Activated CD4-positive, alpha-beta T cell treated with anti-CD3 and anti-CD28 coated beads for 36 hours (primary cell): ENCODE data around the gene HNRNPUL1. TPM values are rescaled to one million over a fixed set of nuclear protein-coding genes. Genes with fewer than 3 reads are reported as not detected.

ENCODE experiments used
- ATAC-seq: fragments of 200-7000 bp; cut with Tn5 transposase; one replicate; pipeline ENCODE4 v1.10.0; 2021; ENCODE audit warnings: mild to moderate bottlenecking, moderate library complexity
- CTCF ChIA-PET: fragments of 350-600 bp; sonication (Branson Sonifier 250); formaldehyde crosslinking; loops from one replicate; lab custom pipeline; 2021; ENCODE audit warnings: antibody characterized with exemption; lab: Charles Lee
- POLR2A ChIA-PET: fragments of 350-600 bp; sonication (Branson Sonifier 250); formaldehyde crosslinking; loops from one replicate; lab custom pipeline; 2021; ENCODE audit warnings: antibody characterized with exemption, inconsistent platforms; lab: Charles Lee
- DNase-seq: peaks from one replicate; pipeline ENCODE4 v3.0.0-alpha.2; 2020
- H3K27ac Mint-ChIP-seq: one replicate; pipeline ENCODE4 v1.8.0; 2021; ENCODE audit warnings: mixed read lengths
- H3K27me3 Mint-ChIP-seq: one replicate; pipeline ENCODE4 v1.8.0; 2021; ENCODE audit warnings: mixed read lengths
- H3K36me3 Mint-ChIP-seq: one replicate; pipeline ENCODE4 v1.8.0; 2021; ENCODE audit warnings: low read depth, mixed read lengths
- H3K4me1 Mint-ChIP-seq: one replicate; pipeline ENCODE4 v1.8.0; 2021; ENCODE audit warnings: mixed read lengths
- H3K4me3 Mint-ChIP-seq: one replicate; pipeline ENCODE4 v1.8.0; 2021; ENCODE audit warnings: mild to moderate bottlenecking, moderate library complexity, mixed read lengths
- H3K9me3 Mint-ChIP-seq: one replicate; pipeline ENCODE4 v1.8.0; 2021; ENCODE audit warnings: low read depth, mixed read lengths
- intact Hi-C, 2 experiments: fragments of 100-400 bp; cut with DNase I in 1 of 2; cut with micrococcal nuclease in 1 of 2; formaldehyde crosslinking; loops; one replicate each; pipeline versions ENCODE4 v1.14.2 to v1.15.1; 2022 to 2024; cut with DNase I, micrococcal nuclease
- total RNA-seq, 2 experiments: library from RNA; stranded (reverse); gene quantifications; one replicate each; pipeline ENCODE4 v1.2.3, GENCODE V29; 2021

HNRNPUL1 gene
- total RNA-seq, 2 experiments from 2014 or later: 263 to 312 TPM

DNA sequence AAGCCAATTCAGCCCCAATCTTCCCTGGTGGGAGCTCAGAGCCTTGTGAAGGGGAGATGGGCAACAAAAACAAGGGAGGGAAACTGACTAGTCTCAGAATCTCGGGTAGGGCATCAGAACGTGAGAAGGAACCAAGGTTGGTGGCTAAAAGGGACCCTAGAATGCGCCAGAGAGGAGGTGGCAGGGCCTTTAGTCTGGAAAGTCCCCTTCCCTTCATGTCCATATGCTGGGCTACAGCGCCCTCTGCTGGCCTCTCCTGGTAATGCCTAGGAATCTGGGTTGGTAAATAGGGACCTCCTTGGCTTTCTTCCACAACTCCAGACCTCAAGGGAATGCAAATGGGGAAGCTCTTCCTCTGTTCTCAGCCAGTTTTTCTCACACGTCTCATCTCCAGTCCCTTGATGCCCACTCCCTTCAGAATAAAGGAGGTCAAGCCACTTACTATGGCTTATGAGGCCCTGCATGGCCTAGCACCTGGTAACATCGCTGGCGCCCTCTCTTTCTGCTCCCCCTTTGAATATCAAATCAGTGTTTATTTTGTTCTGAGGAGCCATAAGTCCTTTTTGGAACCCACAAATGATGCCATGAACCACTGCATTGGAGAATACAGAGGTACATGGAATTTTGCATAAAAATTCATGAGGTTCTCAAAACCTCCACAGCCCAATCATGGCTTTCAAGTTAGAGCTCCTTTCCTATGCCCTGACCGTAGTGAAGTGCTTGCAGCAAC, 44.4 kb downstream of the HNRNPUL1 start:
- peak; percentile 50 for ATAC-seq

DNA sequence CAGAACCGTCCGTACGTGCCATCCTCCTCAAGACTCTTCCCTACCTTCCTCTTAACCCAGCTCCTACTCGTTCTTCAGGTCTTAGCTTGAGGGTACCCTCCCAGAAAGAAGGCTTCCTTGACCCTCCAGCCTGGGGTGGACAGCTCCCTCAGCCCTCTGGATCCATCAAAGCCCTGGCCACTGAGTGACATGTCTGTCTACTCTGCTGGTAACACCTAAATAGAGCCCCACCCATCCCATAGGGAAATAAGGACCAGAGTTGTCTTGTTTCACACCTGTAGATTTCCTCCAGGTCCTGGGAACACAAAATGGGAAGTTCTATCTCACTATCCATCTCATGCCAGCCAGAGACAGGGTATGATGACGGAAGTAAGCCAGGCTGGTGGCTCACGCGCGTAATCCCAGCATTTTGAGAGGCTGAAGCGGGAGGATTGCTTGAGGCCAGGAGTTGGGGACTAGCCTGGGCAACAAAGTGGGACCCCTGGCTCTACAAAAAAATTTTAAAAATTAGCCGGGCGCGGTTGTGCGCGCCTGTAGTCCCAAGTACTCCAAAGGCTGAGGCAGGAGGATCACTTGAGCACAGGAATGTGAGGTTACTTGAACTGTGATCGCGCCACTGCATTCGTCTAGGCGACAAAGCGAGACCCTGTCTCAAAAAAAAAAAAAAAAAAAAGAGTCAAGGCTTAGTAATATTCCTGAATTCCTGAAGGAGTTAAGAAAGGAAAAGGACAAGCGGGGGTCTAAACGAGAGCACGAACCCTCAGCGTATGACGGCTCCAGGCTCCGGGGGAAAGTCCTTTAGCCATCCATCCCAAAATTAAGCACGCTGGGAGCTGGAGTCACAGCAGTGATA, 45.2 kb downstream of the HNRNPUL1 start:
- intact Hi-C loops: loop anchor here (1.0 to 5.0 kb wide), 12 partner anchors 15 to 592 kb away; partner anchors contain the start of genes B9D2 (in 1 of the 2), BCKDHA (in 1 of the 2), COQ8B (in 1 of the 2) and DMAC2 (in 1 of the 2)
- H3K9me3 Mint-ChIP-seq: no peaks in the 10 kb centered on the region
- peak overlapping the region; percentile 91 for H3K4me3 Mint-ChIP-seq
- peak overlapping the region; percentile 97 for H3K27ac Mint-ChIP-seq
- DNase-seq (peak; percentile 41), ATAC-seq (peak; percentile 5)
- peaks cover 35% of the 10 kb centered on the region for H3K36me3 Mint-ChIP-seq
- peaks cover 71% of the 10 kb centered on the region for H3K4me1 Mint-ChIP-seq
- POLR2A ChIA-PET: interaction anchor here (0.6 to 2.8 kb wide), 7 partner anchors 19 to 289 kb away, joined by 3 to 22 read pairs (median 3); partner anchors contain the start of gene HNRNPUL1
- CTCF ChIA-PET: interaction anchor here (0.6 to 3.4 kb wide), 25 partner anchors 8 to 559 kb away, joined by 3 to 36 read pairs (median 4); partner anchors contain the start of genes B9D2 and HNRNPUL1
- no peaks in the 10 kb centered on the region for H3K27me3 Mint-ChIP-seq

More for the DNA sequence above, 44.4 kb downstream of the HNRNPUL1 start:
- peaks cover 39% of the 10 kb centered on the region for H3K36me3 Mint-ChIP-seq
- ChIA-PET POLR2A (interaction anchor here (0.6 to 2.8 kb wide), 6 partner anchors 12 to 288 kb away, joined by 3 to 22 read pairs (median 4); partner anchors contain the start of gene HNRNPUL1), CTCF (interaction anchor here (0.6 to 3.4 kb wide), 37 partner anchors 9 to 651 kb away, joined by 3 to 36 read pairs (median 4); partner anchors contain the start of genes B9D2 and HNRNPUL1)
- H3K27me3 Mint-ChIP-seq: no peaks in the 10 kb centered on the region
- peak; percentile 95 for DNase-seq
- peaks cover 78% of the 10 kb centered on the region for H3K4me1 Mint-ChIP-seq
- no peaks in the 10 kb centered on the region for H3K9me3 Mint-ChIP-seq
- intact Hi-C loops: loop anchor here (1.0 to 5.0 kb wide), 6 partner anchors 46 to 591 kb away; partner anchors contain the start of genes COQ8B (in 1 of the 2) and ITPKC (in 1 of the 2)
- peak overlapping the region; percentile 97 for H3K27ac Mint-ChIP-seq
- peak overlapping the region; percentile 91 for H3K4me3 Mint-ChIP-seq

DNA sequence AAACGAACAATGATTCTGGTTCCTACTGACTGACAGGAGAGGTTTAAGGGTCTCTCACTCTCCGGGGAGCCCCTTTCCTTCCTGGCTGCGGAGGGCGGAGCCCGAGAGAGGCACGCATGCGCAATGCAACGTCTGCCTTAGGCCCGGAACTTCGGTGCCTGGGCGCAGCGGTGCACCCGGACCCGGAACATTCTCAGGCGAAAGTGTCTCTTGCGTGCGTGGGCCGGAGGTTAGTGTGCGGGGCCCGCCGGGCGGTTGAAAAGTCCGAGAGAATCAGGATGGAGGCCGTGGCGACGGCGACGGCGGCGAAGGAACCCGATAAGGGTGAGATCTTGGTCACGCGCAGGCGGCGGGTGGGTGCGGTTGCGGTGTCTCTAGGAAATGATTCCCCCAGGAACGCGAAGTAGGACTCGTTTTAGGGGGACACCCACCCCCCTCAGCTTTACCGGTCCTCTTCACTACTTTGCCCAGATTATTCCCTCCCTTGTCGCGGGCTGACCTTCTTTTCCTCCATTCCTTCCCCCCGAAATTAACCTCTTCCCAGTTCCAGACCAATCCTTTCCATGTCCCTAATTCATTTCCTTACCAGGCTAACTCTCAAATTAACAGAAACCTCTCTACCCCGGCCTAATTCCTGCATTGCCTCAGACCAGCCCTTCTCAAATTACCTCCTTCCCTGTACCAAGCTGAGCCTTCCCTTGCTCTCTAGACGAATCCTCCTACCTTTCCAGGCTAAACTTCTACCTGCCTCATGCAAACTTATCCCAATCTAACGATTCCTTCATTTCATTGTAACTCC, 46.1 kb downstream of the HNRNPUL1 start, which contains the start of gene CCDC97:
Gene CCDC97, plus strand, starts transcription at position 140 of the 799 bp plus-strand sequence. Its CDS starts 139 bp downstream, at position 279.
- ATAC-seq (peak; percentile 66), DNase-seq (peak; percentile 92)
- ChIA-PET CTCF (interaction anchor here (1.0 to 3.4 kb wide), 7 partner anchors 9 to 106 kb away, joined by 3 to 36 read pairs (median 4); no protein-coding TSS in a partner anchor), POLR2A (interaction anchor here (0.7 to 1.0 kb wide), 2 partner anchors 47 to 84 kb away, joined by 3 to 9 read pairs; partner anchors contain the start of gene HNRNPUL1)
- intact Hi-C loops: loop anchor here (1.0 to 5.0 kb wide), 9 partner anchors 14 to 511 kb away; partner anchors contain the start of genes B9D2 (in 1 of the 2), BCKDHA (in 1 of the 2), DMAC2 (in 1 of the 2) and EGLN2 (in 1 of the 2)
- Mint-ChIP-seq H3K4me3 (peak within 1 kb of the TSS; percentile 91), H3K27me3 (no peaks in the 10 kb centered on the region), H3K4me1 (peaks cover 62% of the 10 kb centered on the region), H3K36me3 (peaks cover 27% of the 10 kb centered on the region), H3K9me3 (no peaks in the 10 kb centered on the region), H3K27ac (peak within 1 kb of the TSS; percentile 97)

DNA sequence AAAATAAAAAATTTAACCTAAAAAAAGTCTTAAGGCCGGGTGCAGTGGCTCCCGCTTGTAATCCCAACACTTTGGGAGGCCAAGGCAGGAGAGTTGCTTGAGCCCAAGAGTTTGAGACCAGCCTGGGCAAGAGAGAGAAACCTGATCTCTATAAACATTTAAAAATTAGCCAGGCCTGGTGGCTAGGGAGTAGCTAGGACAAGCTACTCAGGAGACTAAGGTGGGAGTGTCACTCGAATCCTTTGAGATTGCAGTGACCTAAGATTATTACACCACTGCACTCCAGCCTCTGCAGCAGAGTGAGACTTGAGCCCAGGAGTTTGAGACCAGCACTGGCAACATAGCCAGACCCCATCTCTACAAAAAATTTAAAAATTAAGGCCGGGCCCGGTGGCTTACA, 46.9 kb downstream of the HNRNPUL1 start:
- H3K9me3 Mint-ChIP-seq: no peaks in the 10 kb centered on the region
- ATAC-seq (no peak), DNase-seq (no peak)
- intact Hi-C loops: loop anchor here in 1 of 2 experiments (2.0 to 5.0 kb wide), 2 partner anchors 126 to 512 kb away; partner anchors contain the start of genes DMAC2 and EGLN2
- H3K27ac Mint-ChIP-seq: peak overlapping the region; percentile 97
- peak overlapping the region; percentile 91 for H3K4me3 Mint-ChIP-seq
- CTCF ChIA-PET: interaction anchor here (1.2 to 2.6 kb wide), 3 partner anchors 10 to 40 kb away, joined by 3 to 12 read pairs (median 4); no protein-coding TSS in a partner anchor
- peaks cover 57% of the 10 kb centered on the region for H3K4me1 Mint-ChIP-seq
- no peaks in the 10 kb centered on the region for H3K27me3 Mint-ChIP-seq
- H3K36me3 Mint-ChIP-seq: peaks cover 24% of the 10 kb centered on the region
- POLR2A ChIA-PET: interaction anchor here (0.6 kb wide), 1 partner anchor 48 kb away, joined by 3 read pairs; no protein-coding TSS in a partner anchor

DNA sequence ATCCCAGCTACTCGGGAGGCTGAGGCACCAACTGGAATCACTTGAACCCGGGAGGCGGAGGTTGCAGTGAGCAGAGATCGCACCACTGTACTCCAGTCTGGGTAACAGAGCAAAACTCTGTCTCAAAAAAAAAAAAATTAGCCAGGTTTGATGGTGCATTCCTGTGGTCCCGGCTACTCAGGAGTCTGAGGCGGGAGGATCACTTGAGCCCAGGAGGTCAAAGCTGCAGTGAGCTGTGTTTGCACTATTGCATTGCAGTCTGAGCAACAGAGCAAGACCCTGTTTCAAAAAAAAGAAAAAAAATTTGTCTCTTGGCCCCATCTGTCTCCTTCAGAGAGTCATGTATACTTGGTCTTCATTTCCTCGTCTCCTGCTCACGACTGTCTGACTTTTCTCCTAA, 47.4 kb downstream of the HNRNPUL1 start:
- Mint-ChIP-seq H3K36me3 (peaks cover 29% of the 10 kb centered on the region), H3K4me3 (peak overlapping the region; percentile 91), H3K27ac (peak overlapping the region; percentile 3), H3K27me3 (no peaks in the 10 kb centered on the region), H3K9me3 (no peaks in the 10 kb centered on the region), H3K4me1 (peaks cover 53% of the 10 kb centered on the region)
- POLR2A ChIA-PET: interaction anchor here (0.6 to 1.2 kb wide), 2 partner anchors 9 to 49 kb away, joined by 3 to 4 read pairs; no protein-coding TSS in a partner anchor
- ATAC-seq (no peak), DNase-seq (no peak)
- intact Hi-C loops: loop anchor here in 1 of 2 experiments (2.0 to 5.0 kb wide), 2 partner anchors 126 to 513 kb away; partner anchors contain the start of genes DMAC2 and EGLN2
- CTCF ChIA-PET: interaction anchor here (1.2 to 1.3 kb wide), 2 partner anchors 11 to 14 kb away, joined by 3 to 4 read pairs; no protein-coding TSS in a partner anchor

DNA sequence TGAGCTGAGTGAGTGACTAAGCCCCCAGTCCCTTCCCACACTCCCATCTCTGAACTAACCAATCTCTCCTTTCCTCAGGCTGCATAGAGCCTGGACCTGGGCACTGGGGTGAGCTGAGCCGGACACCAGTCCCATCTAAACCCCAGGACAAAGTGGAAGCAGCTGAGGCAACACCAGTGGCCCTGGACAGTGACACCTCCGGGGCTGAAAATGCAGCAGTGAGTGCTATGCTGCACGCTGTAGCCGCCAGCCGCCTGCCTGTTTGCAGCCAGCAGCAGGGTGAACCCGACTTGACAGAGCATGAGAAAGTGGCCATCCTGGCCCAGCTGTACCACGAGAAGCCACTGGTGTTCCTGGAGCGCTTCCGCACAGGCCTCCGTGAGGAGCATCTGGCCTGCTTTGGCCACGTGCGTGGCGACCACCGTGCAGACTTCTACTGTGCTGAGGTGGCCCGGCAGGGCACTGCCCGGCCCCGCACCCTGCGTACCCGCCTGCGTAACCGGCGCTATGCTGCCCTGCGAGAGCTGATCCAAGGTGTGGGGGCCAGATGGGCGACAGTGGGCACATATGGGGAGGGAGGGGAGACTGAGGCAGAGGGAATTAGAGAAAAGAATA, 52.2 kb downstream of the HNRNPUL1 start:
- Mint-ChIP-seq H3K27me3 (no peaks in the 10 kb centered on the region), H3K4me3 (no peak overlapping the region), H3K9me3 (no peaks in the 10 kb centered on the region), H3K36me3 (peaks cover 48% of the 10 kb centered on the region), H3K4me1 (peaks cover 22% of the 10 kb centered on the region), H3K27ac (peak overlapping the region; percentile 48)
- CTCF ChIA-PET: no interaction called here
- intact Hi-C loops: no loop called here
- ATAC-seq (no peak), DNase-seq (no peak)
- POLR2A ChIA-PET: no interaction called here

DNA sequence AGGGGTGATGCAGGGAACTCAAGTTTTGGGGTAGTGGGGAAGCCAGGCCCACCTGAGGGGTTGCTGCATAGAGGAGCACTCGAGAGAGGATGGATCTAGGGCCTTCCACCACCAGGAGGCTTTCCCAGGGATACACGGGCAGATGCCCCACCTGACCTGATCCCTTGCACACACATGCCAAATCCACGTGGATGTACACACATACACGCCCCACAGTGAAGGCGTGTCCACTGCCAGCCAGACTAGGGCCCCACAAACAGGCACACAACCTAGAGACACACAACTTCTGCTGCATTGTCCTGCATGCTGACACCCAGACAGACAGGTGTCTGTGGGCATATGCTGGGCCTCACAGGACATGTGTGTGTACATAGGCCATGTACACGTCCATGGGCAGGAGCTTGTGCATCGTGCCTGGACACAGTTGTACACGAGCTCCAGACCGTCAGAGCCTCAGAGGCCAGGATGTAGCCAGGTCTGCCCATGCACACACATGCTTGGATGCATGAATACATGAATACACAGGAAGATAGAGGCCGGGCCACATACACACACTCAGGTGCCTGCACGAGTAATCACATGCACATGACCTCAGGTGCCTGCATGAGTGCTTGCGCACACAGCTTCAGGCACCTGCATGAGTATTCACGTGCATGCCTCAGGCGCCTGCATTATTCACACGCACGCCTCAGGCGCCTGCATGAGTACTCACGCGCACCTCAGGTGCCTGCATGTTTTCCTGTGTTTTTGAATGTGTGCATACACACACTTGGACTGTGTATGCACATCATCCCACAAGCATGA, 54.7 kb downstream of the HNRNPUL1 start:
- peaks cover 13% of the 10 kb centered on the region for H3K4me1 Mint-ChIP-seq
- DNase-seq (no peak), ATAC-seq (no peak)
- H3K36me3 Mint-ChIP-seq: peaks cover 37% of the 10 kb centered on the region
- POLR2A ChIA-PET: no interaction called here
- no peak overlapping the region for H3K27ac Mint-ChIP-seq
- H3K27me3 Mint-ChIP-seq: no peaks in the 10 kb centered on the region
- intact Hi-C loops: no loop called here
- CTCF ChIA-PET: interaction anchor here (0.9 to 1.1 kb wide), 2 partner anchors 11 to 33 kb away, joined by 3 read pairs; no protein-coding TSS in a partner anchor
- H3K9me3 Mint-ChIP-seq: no peaks in the 10 kb centered on the region
- no peak overlapping the region for H3K4me3 Mint-ChIP-seq

DNA sequence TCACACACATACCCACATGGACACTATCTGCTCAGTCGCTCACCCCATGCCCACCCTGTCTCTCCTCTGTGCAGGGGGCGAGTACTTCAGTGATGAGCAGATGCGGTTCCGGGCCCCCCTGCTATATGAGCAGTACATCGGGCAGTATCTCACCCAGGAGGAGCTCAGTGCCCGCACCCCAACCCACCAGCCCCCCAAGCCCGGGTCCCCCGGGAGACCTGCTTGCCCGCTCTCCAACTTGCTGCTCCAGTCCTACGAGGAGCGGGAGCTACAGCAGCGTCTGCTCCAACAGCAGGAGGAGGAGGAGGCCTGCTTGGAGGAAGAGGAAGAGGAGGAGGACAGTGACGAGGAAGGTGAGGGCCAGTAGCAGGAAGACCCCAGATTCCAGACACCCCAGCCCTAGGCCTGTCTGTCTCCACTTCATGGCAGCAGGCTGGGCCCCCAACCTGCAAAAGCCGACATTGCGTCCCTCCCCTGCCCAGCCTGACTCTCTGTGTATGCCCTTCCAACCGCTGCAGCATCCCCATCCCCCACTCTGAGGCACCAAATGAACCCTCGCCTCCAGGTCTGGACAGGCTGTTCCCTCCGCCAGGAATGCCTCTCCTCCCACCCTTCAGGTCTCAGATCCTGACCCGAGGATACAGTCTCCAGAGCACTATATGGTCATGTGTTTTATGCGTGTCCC, 55.5 kb downstream of the HNRNPUL1 start:
- no peaks in the 10 kb centered on the region for H3K9me3 Mint-ChIP-seq
- no peak for DNase-seq
- peaks cover 16% of the 10 kb centered on the region for H3K4me1 Mint-ChIP-seq
- no peaks in the 10 kb centered on the region for H3K27me3 Mint-ChIP-seq
- no peak overlapping the region for H3K27ac Mint-ChIP-seq
- no peak for ATAC-seq
- intact Hi-C loops: no loop called here
- H3K4me3 Mint-ChIP-seq: no peak overlapping the region
- POLR2A ChIA-PET: no interaction called here
- peaks cover 37% of the 10 kb centered on the region for H3K36me3 Mint-ChIP-seq
- CTCF ChIA-PET: interaction anchor here (1.1 kb wide), 1 partner anchor 12 kb away, joined by 3 read pairs; no protein-coding TSS in a partner anchor

DNA sequence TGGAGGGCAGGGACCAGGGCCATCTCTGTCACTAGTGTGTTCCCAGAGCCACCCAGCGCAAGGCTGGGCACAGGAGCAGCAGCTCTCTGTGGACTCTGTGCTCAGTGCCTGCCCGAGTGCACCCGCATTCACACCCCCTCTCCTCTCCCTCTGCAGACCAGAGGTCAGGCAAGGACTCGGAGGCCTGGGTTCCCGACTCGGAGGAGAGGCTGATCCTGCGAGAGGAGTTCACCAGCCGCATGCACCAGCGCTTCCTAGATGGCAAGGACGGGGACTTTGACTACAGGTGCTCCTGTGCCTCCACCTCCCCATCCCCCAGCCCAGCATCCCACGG, 56.0 kb downstream of the HNRNPUL1 start:
- ATAC-seq (no peak), DNase-seq (no peak)
- Mint-ChIP-seq H3K27me3 (no peaks in the 10 kb centered on the region), H3K4me3 (no peak overlapping the region), H3K9me3 (no peaks in the 10 kb centered on the region), H3K4me1 (peaks cover 21% of the 10 kb centered on the region), H3K27ac (no peak overlapping the region), H3K36me3 (peaks cover 39% of the 10 kb centered on the region)
- ChIA-PET CTCF (no interaction called here), POLR2A (no interaction called here)
- intact Hi-C loops: no loop called here
